Mesenchymal stem cell (in vitro differentiated cells and primary cell): ENCODE data around the gene CCNC.

ENCODE experiments used
- DNase-seq: peaks from one replicate; pipeline ENCODE4 v3.0.0-alpha.2; 2013
- H2AFZ ChIP-seq: one replicate; pipeline ENCODE4 v1.6.1; 2013; ENCODE audit warnings: low read depth, mild to moderate bottlenecking, control low read depth, inconsistent platforms, low read length, moderate library complexity
- H2AK5ac ChIP-seq: 2 replicates; pipeline ENCODE4 v1.6.1; 2013; ENCODE audit warnings: low read length, moderate library complexity, mild to moderate bottlenecking, inconsistent platforms; ENCODE audit not compliant: severe bottlenecking
- H2BK120ac ChIP-seq: one replicate; pipeline ENCODE4 v1.6.1; 2013; ENCODE audit warnings: low read depth, mild to moderate bottlenecking, inconsistent platforms, low read length, moderate library complexity
- H2BK12ac ChIP-seq, 2 experiments: one replicate each; pipeline ENCODE4 v1.6.1; 2013; ENCODE audit warnings: inconsistent platforms in 2 of 2, low read length in 2 of 2, mild to moderate bottlenecking in 2 of 2, moderate library complexity in 2 of 2, control low read depth in 1 of 2
- H2BK15ac ChIP-seq: one replicate; pipeline ENCODE4 v1.6.1; 2013; ENCODE audit warnings: mild to moderate bottlenecking, low read depth, inconsistent platforms; ENCODE audit not compliant: poor library complexity, severe bottlenecking
- H2BK5ac ChIP-seq: 2 replicates; pipeline ENCODE4 v1.6.1; 2013; ENCODE audit warnings: low read depth, mild to moderate bottlenecking, low read length, control low read depth, inconsistent platforms; ENCODE audit not compliant: poor library complexity, severe bottlenecking
- H3K14ac ChIP-seq, 2 experiments: one replicate each; pipeline ENCODE4 v1.6.1; 2013; ENCODE audit warnings: inconsistent platforms in 2 of 2, low read length in 2 of 2, control low read depth in 1 of 2, mild to moderate bottlenecking in 1 of 2, moderate library complexity in 1 of 2
- H3K18ac ChIP-seq, 2 experiments: one replicate each; pipeline ENCODE4 v1.6.1; 2013; ENCODE audit warnings: inconsistent platforms in 2 of 2, low read length in 2 of 2, control low read depth in 1 of 2, low read depth in 1 of 2, mild to moderate bottlenecking in 1 of 2
- H3K23ac ChIP-seq, 2 experiments: one replicate each; pipeline ENCODE4 v1.6.1; 2013; ENCODE audit warnings: inconsistent platforms in 2 of 2, low read length in 2 of 2, mild to moderate bottlenecking in 2 of 2, moderate library complexity in 2 of 2, control low read depth in 1 of 2
- H3K27ac ChIP-seq: 2 replicates; pipeline ENCODE4 v1.5.1; 2013; ENCODE audit warnings: mild to moderate bottlenecking, moderate library complexity, low read length, control low read depth, inconsistent platforms; ENCODE audit not compliant: poor library complexity, severe bottlenecking
- H3K27me3 ChIP-seq, 2 experiments: 2 replicates each; pipeline versions ENCODE4 v1.6.1 to v1.7.0; 2013; ENCODE audit warnings: low read length in 2 of 2, mild to moderate bottlenecking in 2 of 2, moderate library complexity in 2 of 2, control low read depth in 1 of 2, inconsistent platforms in 1 of 2; ENCODE audit not compliant: control insufficient read depth in 1 of 2, insufficient read depth in 1 of 2
- H3K36me3 ChIP-seq, 2 experiments: 2 replicates each; pipeline versions ENCODE4 v1.6.1 to v1.7.0; 2013; ENCODE audit warnings: low read length in 2 of 2, control low read depth in 1 of 2, inconsistent platforms in 1 of 2, low read depth in 1 of 2, mild to moderate bottlenecking in 1 of 2; ENCODE audit not compliant: insufficient read depth in 2 of 2, control insufficient read depth in 1 of 2
- H3K4ac ChIP-seq, 2 experiments: one replicate each; pipeline ENCODE4 v1.6.1; 2013; ENCODE audit warnings: inconsistent platforms in 2 of 2, low read length in 2 of 2, mild to moderate bottlenecking in 2 of 2, moderate library complexity in 2 of 2, control low read depth in 1 of 2, low read depth in 1 of 2
- H3K4me1 ChIP-seq: 2 replicates; pipeline ENCODE4 v1.6.1; 2013; ENCODE audit warnings: low read depth, low read length, control low read depth; ENCODE audit not compliant: control insufficient read depth, insufficient read depth
- H3K4me2 ChIP-seq: 2 replicates; pipeline ENCODE4 v1.6.1; 2013; ENCODE audit warnings: low read length, mild to moderate bottlenecking, inconsistent platforms; ENCODE audit not compliant: poor library complexity, severe bottlenecking
- H3K4me3 ChIP-seq, 2 experiments: 2 replicates each; pipeline versions ENCODE4 v1.5.1 to v1.7.0; 2013; ENCODE audit warnings: low read length in 2 of 2, mild to moderate bottlenecking in 2 of 2, control low read depth in 1 of 2, low read depth in 1 of 2; ENCODE audit not compliant: insufficient read depth in 1 of 2
- H3K79me1 ChIP-seq: replicated peaks from 2 replicates; pipeline ENCODE4 v1.6.1; 2013; ENCODE audit warnings: mild to moderate bottlenecking, control low read depth, low read length, inconsistent platforms; ENCODE audit not compliant: poor library complexity, severe bottlenecking
- H3K9ac ChIP-seq: 2 replicates; pipeline ENCODE4 v1.7.0; 2013; ENCODE audit warnings: mild to moderate bottlenecking, low read length, moderate library complexity
- H3K9me3 ChIP-seq: 2 replicates; pipeline ENCODE4 v1.7.0; 2013; ENCODE audit warnings: mild to moderate bottlenecking, low read length; ENCODE audit not compliant: control insufficient read depth
- H4K8ac ChIP-seq: one replicate; pipeline ENCODE4 v1.6.1; 2013; ENCODE audit warnings: inconsistent platforms, mild to moderate bottlenecking, low read length, moderate library complexity
- H4K91ac ChIP-seq: one replicate; pipeline ENCODE4 v1.6.1; 2013; ENCODE audit warnings: mild to moderate bottlenecking, low read length, inconsistent platforms
- WGBS: methylation state at CpG from one replicate; pipeline ENCODE4 v1.1.7; 2013; ENCODE audit warnings: mixed read lengths; 5-methylcytosine and 5-hydroxymethylcytosine counted together

CCNC gene

DNA sequence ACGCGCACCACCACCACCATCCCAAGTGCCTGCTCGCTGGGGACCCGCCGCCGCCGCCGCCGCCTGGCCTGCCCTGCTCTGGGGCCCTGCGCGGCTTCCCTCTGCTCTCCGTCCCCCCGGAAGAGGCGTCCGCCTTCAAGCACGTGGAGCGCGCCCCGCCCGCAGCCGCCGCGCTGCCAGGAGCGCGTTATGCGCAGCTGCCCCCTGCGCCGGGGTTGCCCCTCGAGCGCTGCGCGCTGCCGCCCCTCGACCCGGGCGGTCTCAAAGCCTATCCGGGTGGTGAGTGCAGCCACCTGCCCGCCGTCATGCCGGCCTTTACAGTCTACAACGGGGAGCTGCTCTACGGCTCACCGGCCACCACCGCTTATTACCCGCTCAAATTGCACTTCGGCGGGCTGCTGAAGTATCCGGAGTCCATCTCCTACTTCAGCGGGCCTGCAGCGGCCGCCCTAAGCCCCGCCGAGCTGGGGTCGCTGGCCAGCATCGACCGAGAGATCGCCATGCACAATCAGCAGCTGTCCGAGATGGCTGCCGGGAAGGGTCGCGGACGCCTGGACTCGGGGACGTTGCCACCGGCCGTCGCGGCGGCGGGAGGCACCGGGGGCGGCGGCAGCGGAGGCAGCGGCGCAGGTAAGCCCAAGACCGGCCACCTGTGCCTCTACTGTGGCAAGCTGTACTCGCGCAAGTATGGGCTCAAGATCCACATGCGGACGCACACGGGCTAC lies 45.4 kb upstream of the CCNC start:
- WGBS, result under 1% methylated on average over 82 of the region's 82 CpGs
- no peak overlapping the region for H4K91ac ChIP-seq
- no peak overlapping the region for H3K4ac ChIP-seq

DNA sequence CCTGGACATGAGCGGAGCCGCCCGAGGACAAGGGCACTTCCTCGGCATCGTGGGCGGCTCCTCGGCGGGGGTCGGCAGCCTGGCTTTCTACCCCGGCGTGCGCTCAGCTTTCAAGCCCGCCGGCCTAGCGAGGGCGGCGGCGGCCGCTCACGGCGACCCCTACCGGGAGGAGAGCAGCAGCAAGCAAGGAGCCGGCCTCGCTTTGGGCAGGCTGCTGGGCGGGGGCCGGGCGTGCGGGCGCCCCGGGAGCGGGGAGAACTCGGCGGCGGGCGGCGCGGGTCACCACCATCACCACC lies 44.9 kb upstream of the CCNC start:
- Histone ChIP-seq H2BK12ac (no peak overlapping the region), H3K27me3 (peaks cover 78 to 98% of the 10 kb centered on the region in 2 experiments), H4K8ac (no peak overlapping the region), H3K18ac (no peak overlapping the region), H2BK15ac (no peak overlapping the region), H3K4me2 (peak overlapping the region; percentile 97), H3K27ac (no peak overlapping the region), H3K79me1 (no peaks in the 10 kb centered on the region), H3K4me1 (peaks cover 22% of the 10 kb centered on the region), H3K23ac (peak overlapping the region in 1 of 2 experiments; percentile 93), H2AFZ (peak overlapping the region; percentile 48), H3K4ac (no peak overlapping the region), H4K91ac (no peak overlapping the region), H3K36me3 (no peaks in the 10 kb centered on the region), H2AK5ac (no peak overlapping the region), H3K14ac (no peak overlapping the region), H3K9ac (no peak overlapping the region), H2BK120ac (no peak overlapping the region), H2BK5ac (no peak overlapping the region), H3K4me3 (peak overlapping the region; percentile 50 to 58), H3K9me3 (peaks cover 4% of the 10 kb centered on the region)
- peak; percentile 43 for DNase-seq
- 0% methylated on average over 2 of the region's 37 CpGs for whole genome bisulfite sequencing

More for the DNA sequence above, 45.4 kb upstream of the CCNC start:
- Histone ChIP-seq H3K9me3 (peaks cover 7% of the 10 kb centered on the region), H3K4me1 (peaks cover 25% of the 10 kb centered on the region), H4K8ac (no peak overlapping the region), H3K27ac (no peak overlapping the region), H3K18ac (no peak overlapping the region), H3K36me3 (no peaks in the 10 kb centered on the region), H3K4me2 (peak overlapping the region; percentile 97), H2BK12ac (no peak overlapping the region), H2AFZ (peak overlapping the region; percentile 29), H3K23ac (peak overlapping the region in 1 of 2 experiments; percentile 59), H3K4me3 (peak overlapping the region; percentile 50 to 66), H3K14ac (peak overlapping the region in 1 of 2 experiments; percentile 23), H2AK5ac (no peak overlapping the region), H3K9ac (no peak overlapping the region), H2BK5ac (no peak overlapping the region), H3K79me1 (no peaks in the 10 kb centered on the region), H2BK15ac (no peak overlapping the region), H3K27me3 (peaks cover 78 to 98% of the 10 kb centered on the region in 2 experiments), H2BK120ac (no peak overlapping the region)
- DNase-seq, result no peak

DNA sequence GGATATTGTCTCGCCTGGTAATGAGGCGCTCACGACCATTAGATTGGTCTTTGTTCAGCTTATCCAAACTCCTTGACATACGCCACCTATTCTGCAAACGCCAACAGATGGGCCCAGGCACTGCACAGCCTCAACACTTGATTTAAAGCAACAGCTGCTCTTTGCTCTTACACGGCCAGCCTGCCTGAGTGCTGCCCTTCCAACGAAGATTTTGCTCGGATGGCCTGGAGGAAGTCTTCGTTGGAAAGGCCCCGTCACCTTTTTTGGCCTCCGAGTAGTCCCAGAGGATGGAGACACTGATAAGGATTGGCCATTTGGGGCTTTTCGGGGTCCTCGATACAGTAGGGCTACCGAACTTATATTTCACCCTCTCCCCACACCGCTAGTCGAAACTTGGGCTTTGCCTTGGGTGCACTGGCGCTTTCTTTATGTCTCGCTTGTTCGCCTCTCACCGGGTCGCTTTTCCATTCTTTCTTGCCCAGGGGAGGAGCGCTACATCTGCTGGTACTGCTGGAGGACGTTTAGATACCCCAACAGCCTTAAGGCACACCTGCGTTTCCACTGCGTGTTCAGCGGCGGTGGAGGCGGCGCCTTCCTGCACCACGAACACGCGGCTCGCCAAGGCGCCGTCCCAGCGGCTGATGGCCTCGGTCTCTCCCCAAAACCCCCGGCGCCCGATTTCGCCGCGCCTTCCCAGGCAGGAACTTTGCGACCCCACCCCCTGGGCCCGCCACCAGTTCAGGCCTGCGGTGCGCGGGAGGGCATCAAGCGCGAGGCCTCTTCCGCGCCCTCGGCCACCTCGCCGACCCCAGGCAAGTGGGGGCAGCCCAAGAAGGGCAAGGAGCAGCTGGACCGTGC lies 44.3 kb upstream of the CCNC start:
- 5% methylated on average over 52 of the region's 56 CpGs for WGBS

DNA sequence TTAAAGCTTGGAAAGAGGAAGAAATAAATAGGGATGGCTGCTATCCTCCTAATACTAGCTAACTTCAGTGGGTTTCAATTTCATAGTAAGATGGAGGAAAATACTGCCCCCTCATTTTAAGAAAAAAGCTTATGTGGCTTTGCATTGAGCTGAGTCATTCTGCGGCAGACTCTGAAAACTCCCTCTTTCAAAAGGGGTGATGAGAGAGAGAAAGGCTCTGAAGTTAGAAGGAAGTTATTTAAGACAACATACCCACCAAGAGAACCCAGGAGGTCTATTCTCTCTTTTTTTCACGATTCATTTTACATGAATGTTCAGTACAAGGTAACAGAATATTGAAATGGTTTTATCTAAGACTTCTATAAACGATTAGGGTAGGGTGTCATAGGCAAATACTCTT lies 42.7 kb upstream of the CCNC start:
- H3K36me3 ChIP-seq, result no peaks in the 10 kb centered on the region
- no peak overlapping the region for H3K18ac ChIP-seq
- H3K27ac ChIP-seq, result no peak overlapping the region
- no peak overlapping the region for H2BK120ac ChIP-seq
- H2AK5ac ChIP-seq, result no peak overlapping the region
- H3K9me3 ChIP-seq, result no peaks in the 10 kb centered on the region
- no peak overlapping the region for H2BK15ac ChIP-seq
- peaks cover 80 to 98% of the 10 kb centered on the region in 2 experiments for H3K27me3 ChIP-seq
- WGBS, result no CpG with 5 or more reads among the region's 3 CpGs
- H3K9ac ChIP-seq, result no peak overlapping the region
- no peak overlapping the region for H3K23ac ChIP-seq
- no peak overlapping the region for H2AFZ ChIP-seq
- no peak overlapping the region for H4K8ac ChIP-seq
- H3K14ac ChIP-seq, result no peak overlapping the region
- H3K4me3 ChIP-seq, result no peak overlapping the region
- no peak overlapping the region for H2BK5ac ChIP-seq
- no peak overlapping the region for H3K4ac ChIP-seq
- no peak overlapping the region for H4K91ac ChIP-seq
- no peak for DNase-seq
- no peak overlapping the region for H2BK12ac ChIP-seq
- H3K79me1 ChIP-seq, result no peaks in the 10 kb centered on the region
- H3K4me2 ChIP-seq, result no peak overlapping the region
- H3K4me1 ChIP-seq, result peaks cover 30% of the 10 kb centered on the region

More for the DNA sequence above, 44.3 kb upstream of the CCNC start:
- Histone ChIP-seq H3K27ac (no peak overlapping the region), H3K9me3 (no peaks in the 10 kb centered on the region), H3K79me1 (no peaks in the 10 kb centered on the region), H2AK5ac (no peak overlapping the region), H2BK5ac (no peak overlapping the region), H4K91ac (no peak overlapping the region), H3K4ac (no peak overlapping the region), H3K4me2 (peak overlapping the region; percentile 97), H2BK120ac (no peak overlapping the region), H2BK12ac (no peak overlapping the region), H2BK15ac (no peak overlapping the region), H3K14ac (no peak overlapping the region), H3K36me3 (no peaks in the 10 kb centered on the region), H4K8ac (no peak overlapping the region), H3K18ac (no peak overlapping the region), H2AFZ (peak overlapping the region; percentile 48), H3K9ac (no peak overlapping the region), H3K27me3 (peaks cover 78 to 98% of the 10 kb centered on the region in 2 experiments), H3K4me3 (peak overlapping the region; percentile 37 to 58), H3K4me1 (peaks cover 23% of the 10 kb centered on the region), H3K23ac (peak overlapping the region in 1 of 2 experiments; percentile 93)
- DNase-seq, result no peak
